Mesothelial cell of epicardium (in vitro differentiated cells): ENCODE measurements around the gene RAB40C. TPM values are rescaled to one million over a fixed set of nuclear protein-coding genes. Genes with fewer than 3 reads are reported as not detected.

ENCODE experiments used
- DNase-seq, 2 experiments: peaks; one replicate each; pipeline ENCODE4 v3.0.0; 2021; ENCODE audit warnings: low spot score in 2 of 2; ENCODE audit not compliant: unreplicated experiment in 2 of 2
- H3K27ac Mint-ChIP-seq: 2 replicates; pipeline ENCODE4 v1.8.0; 2021; ENCODE audit warnings: mixed read lengths
- H3K27me3 Mint-ChIP-seq: 2 replicates; pipeline ENCODE4 v1.8.0; 2021; ENCODE audit warnings: low read depth, mixed read lengths
- H3K36me3 Mint-ChIP-seq: 2 replicates; pipeline ENCODE4 v1.8.0; 2021; ENCODE audit warnings: mixed read lengths
- H3K4me1 Mint-ChIP-seq: 2 replicates; pipeline ENCODE4 v1.8.0; 2021; ENCODE audit warnings: mixed read lengths
- H3K4me3 Mint-ChIP-seq: 2 replicates; pipeline ENCODE4 v1.8.0; 2021; ENCODE audit warnings: mild to moderate bottlenecking, moderate library complexity, mixed read lengths
- H3K9me3 Mint-ChIP-seq: 2 replicates; pipeline ENCODE4 v1.8.0; 2021; ENCODE audit warnings: mixed read lengths
- total RNA-seq: library from RNA; stranded (reverse); gene quantifications from 3 replicates; pipeline ENCODE4 v1.2.1, GENCODE V29; 2021
- TF ChIP-seq, protein P1 (sequence below): fragments of 200-600 bp; sonication (generic); IDR thresholded peaks from one replicate; pipeline ENCODE4 v1.5.0; 2021; ENCODE audit warnings: antibody characterized with exemption; ENCODE audit not compliant: unreplicated experiment

Gene RAB40C
- total RNA-seq, 1 donor from 2014 or later, result 25.5 TPM

DNA sequence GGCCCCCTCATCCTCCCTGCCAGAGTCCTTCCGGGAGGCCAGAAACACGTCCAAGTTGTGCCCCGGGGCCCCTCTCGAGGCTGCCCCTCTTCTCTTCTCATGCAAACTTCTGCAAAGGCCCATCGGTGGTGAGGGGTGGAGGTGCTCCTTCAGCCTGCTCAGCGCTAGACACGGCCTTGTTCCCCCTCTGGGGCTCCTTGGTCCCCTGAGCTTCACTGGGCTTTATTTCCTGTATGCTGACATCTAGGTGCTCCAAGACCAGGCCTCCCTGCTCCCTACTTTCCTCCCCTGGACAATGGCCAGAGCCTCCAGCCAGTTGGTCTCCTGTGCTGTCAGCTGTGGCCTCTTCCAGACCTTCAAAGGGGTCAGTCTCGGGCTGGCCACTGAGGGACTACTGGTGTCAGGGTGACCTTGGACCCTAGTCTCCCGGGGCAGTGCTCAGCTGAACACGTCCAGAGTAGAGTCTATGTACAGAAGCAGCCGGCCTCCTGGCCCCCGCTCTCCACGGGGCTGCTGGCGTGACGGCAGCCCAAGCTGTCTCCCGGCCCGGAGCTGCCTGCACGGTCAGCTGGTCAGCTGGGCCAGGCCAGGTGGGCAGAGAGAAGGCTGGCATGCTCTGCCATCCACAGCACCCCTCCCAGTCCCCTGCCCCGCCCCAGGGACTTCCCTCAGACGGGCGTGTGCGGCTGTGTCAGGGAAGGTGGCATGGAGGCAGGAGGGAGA is 31.4 kb upstream of the RAB40C start:
- peaks cover 46% of the 10 kb centered on the region for H3K27me3 Mint-ChIP-seq
- H3K4me1 Mint-ChIP-seq, result peaks cover 2% of the 10 kb centered on the region
- TF ChIP-seq, protein P1, sequence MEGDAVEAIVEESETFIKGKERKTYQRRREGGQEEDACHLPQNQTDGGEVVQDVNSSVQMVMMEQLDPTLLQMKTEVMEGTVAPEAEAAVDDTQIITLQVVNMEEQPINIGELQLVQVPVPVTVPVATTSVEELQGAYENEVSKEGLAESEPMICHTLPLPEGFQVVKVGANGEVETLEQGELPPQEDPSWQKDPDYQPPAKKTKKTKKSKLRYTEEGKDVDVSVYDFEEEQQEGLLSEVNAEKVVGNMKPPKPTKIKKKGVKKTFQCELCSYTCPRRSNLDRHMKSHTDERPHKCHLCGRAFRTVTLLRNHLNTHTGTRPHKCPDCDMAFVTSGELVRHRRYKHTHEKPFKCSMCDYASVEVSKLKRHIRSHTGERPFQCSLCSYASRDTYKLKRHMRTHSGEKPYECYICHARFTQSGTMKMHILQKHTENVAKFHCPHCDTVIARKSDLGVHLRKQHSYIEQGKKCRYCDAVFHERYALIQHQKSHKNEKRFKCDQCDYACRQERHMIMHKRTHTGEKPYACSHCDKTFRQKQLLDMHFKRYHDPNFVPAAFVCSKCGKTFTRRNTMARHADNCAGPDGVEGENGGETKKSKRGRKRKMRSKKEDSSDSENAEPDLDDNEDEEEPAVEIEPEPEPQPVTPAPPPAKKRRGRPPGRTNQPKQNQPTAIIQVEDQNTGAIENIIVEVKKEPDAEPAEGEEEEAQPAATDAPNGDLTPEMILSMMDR, result no peak
- H3K36me3 Mint-ChIP-seq, result peaks cover 2% of the 10 kb centered on the region
- H3K27ac Mint-ChIP-seq, result no peak overlapping the region
- DNase-seq, result no peak
- H3K9me3 Mint-ChIP-seq, result no peaks in the 10 kb centered on the region
- peak overlapping the region; percentile 10 for H3K4me3 Mint-ChIP-seq

DNA sequence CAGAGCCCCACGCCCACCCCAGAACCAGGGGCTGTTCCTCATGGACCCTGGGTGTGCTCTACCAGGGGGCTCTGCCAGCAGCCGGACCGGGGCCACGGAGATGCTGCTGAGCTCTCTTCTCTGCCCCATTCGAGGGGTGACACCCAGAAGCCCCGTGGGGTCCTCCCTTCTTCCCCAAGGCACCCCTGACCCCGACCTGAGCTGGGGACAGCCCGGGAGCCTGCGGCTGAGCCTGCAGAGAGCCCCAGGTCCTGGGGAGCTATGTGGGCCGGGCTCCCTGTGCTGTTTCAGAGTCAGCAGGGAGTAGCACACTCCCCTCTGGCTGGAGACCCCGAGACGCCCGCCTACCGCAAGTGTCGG is 30.9 kb upstream of the RAB40C start:
- TF ChIP-seq, protein P1, result no peak
- Mint-ChIP-seq H3K4me1 (peaks cover 2% of the 10 kb centered on the region), H3K27ac (no peak overlapping the region), H3K4me3 (peak overlapping the region; percentile 60), H3K36me3 (peaks cover 2% of the 10 kb centered on the region), H3K27me3 (peaks cover 46% of the 10 kb centered on the region), H3K9me3 (no peaks in the 10 kb centered on the region)
- no peak for DNase-seq

DNA sequence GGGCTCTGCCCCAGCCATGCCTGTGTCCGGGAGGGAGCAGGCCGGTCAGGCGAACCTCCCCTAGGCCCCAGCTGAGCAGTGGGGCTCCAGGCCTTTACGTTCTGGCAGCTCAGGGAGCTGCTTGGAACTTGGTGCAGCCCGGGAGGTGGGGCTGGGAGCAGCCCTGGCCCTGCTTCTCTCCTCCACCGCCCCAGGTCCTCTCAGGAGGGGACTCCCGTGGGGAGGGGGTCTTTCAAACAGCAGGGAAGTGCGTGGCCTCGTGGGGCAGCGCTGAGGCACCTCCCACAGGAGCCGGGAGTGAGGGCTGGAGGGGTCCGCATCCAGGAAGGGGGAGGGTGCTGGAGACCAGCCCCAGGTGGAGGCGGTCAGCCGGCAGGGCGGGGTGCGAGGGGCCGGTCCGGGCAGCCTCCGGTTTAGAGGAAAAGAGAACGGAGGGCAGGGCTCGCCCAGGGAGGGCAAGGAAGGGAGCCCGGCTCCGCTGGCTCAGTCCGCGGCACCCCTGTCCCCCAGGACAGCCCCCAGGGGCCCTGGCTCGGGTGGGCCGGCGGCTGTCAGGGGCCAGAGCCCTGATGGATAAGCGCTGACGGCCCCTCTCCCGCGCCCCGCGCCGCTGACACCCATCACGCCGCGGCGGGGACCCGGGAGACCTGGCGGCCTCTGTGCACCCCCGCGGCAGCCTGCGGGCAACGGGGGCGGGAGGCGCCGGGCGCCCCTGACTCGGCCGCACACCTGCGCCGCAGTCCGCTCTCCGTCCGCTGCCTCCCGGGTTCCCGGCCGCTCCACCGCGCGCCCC is 30.3 kb upstream of the RAB40C start:
- Mint-ChIP-seq H3K27me3 (peaks cover 46% of the 10 kb centered on the region), H3K27ac (no peak overlapping the region), H3K4me3 (peak overlapping the region; percentile 60), H3K36me3 (no peaks in the 10 kb centered on the region), H3K9me3 (no peaks in the 10 kb centered on the region), H3K4me1 (peaks cover 2% of the 10 kb centered on the region)
- DNase-seq, result no peak
- TF ChIP-seq, protein P1, result no peak

DNA sequence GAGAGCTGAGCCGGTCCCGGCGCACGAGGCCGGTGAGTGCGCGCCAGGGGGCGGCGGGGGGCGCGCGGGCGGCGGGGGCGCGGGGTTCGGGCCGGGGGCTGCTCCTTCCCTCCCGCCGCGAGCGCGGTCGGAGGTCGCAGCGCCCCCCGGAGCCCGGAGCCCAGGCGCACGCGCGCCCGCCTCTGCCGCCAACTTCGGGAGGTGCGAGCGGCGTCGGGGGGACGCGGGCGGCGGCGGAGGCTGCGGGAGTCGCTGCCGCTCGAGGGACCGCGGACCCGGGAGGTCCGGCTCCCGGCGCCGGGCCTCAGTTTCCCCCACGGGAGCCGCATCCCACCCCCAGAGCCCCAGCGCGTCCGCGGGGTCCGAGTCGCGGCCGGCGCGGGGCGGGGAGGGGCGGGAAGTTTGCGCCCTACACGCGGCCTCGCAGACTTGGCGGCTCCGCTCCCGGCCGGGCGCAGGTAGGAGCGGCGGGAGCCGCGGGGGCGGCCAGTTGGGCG is 29.6 kb upstream of the RAB40C start, which contains the start of gene PRR35:
PRR35 (plus strand) TSS at position 191 of the 497 bp plus-strand sequence. CDS start 2,901 bp downstream, outside the sequence.
- peaks cover 3% of the 10 kb centered on the region for H3K4me1 Mint-ChIP-seq
- DNase-seq, result no peak
- peaks cover 46% of the 10 kb centered on the region for H3K27me3 Mint-ChIP-seq
- peak within 1 kb of the TSS; percentile 60 for H3K4me3 Mint-ChIP-seq
- H3K9me3 Mint-ChIP-seq, result no peaks in the 10 kb centered on the region
- TF ChIP-seq, protein P1, result no peak
- no peaks in the 10 kb centered on the region for H3K36me3 Mint-ChIP-seq
- H3K27ac Mint-ChIP-seq, result no peak within 1 kb of the TSS

DNA sequence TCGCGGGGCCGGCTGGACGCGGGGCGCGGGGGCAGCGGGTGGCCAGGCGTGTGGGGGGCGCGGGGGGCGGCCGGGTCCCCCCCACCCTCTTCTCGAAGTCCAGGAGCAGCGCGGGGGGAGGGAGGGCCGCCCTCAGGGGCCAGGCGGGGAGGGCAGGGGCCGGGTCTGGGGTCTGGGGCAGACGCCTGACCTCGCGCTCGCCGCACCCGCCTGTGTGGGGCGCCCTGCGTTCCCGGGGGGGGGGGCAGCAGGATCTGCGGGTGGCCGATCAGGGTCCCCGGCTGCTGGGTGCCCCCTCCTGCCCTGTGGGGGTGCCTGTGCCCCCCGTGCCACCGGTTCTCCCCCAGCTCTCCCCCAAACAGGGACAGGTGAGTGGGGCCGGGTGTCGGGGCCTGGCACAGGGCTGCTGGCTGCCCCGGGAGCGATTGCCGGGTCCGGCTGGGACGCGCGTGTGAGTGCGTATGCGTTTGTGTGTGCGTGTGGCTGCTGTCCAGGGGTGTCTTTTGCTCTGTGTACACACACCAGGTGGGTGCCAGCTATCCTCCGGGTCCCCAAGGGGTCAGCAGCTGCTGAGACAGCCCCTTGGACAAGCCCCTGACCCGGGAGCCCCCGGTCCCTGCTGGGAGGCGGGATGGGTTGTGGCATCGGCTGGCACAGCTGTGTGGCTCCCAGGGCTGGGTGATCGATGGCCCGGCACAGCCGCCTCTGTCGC is 29.0 kb upstream of the RAB40C start:
- H3K4me1 Mint-ChIP-seq, result peaks cover 8% of the 10 kb centered on the region
- no peaks in the 10 kb centered on the region for H3K36me3 Mint-ChIP-seq
- TF ChIP-seq, protein P1, result no peak
- no peak overlapping the region for H3K27ac Mint-ChIP-seq
- DNase-seq, result no peak
- no peaks in the 10 kb centered on the region for H3K9me3 Mint-ChIP-seq
- no peak overlapping the region for H3K4me3 Mint-ChIP-seq
- peaks cover 46% of the 10 kb centered on the region for H3K27me3 Mint-ChIP-seq
